Activated CD4-positive, alpha-beta T cell treated with anti-CD3 and anti-CD28 coated beads for 36 hours (primary cell): ENCODE measurements around the gene UQCR11. TPM values are rescaled to one million over a fixed set of nuclear protein-coding genes. Genes with fewer than 3 reads are reported as not detected.

Source experiments
- total RNA-seq, 2 experiments: library from RNA; stranded (reverse); gene quantifications; one replicate each; pipeline ENCODE4 v1.2.3, GENCODE V29; 2021

Gene UQCR11
- total RNA-seq, 2 experiments from 2014 or later = 152 to 226 TPM

Other genes starting within 250 kb of the UQCR11 start
- 100 to 1,000 TPM in 1 of 2 experiments, 10 to 100 TPM in 1; 93.4 to 113 TPM for gene NDUFS7, start 221.6 kb downstream of the UQCR11 start, total RNA-seq
- gene GAMT, start 203.9 kb downstream of the UQCR11 start, total RNA-seq = 10 to 100 TPM; 30.4 to 31.5 TPM
- gene DAZAP1, start 197.9 kb downstream of the UQCR11 start, total RNA-seq = 100 to 1,000 TPM; 248 to 347 TPM
- gene RPS15, start 167.1 kb downstream of the UQCR11 start, total RNA-seq = 1,000 to 10,000 TPM; 1,716 to 1,858 TPM
- under 1 TPM; 0.09 to 0.14 TPM for gene APC2, start 155.3 kb downstream of the UQCR11 start, total RNA-seq
- gene C19orf25, start 126.2 kb downstream of the UQCR11 start, total RNA-seq = 10 to 100 TPM; 19.9 to 26.9 TPM
- 1 to 10 TPM; 1.8 to 3.9 TPM for gene PCSK4, start 115.1 kb downstream of the UQCR11 start, total RNA-seq
- 1 to 10 TPM; 2.1 to 2.7 TPM for gene REEP6, start 114.3 kb downstream of the UQCR11 start, total RNA-seq
- gene ADAMTSL5, start 92.4 kb downstream of the UQCR11 start, total RNA-seq = 1 to 10 TPM; 2.5 to 3.8 TPM
- not detected for gene PLK5, start 81.4 kb downstream of the UQCR11 start, total RNA-seq
- gene MEX3D, start 37.1 kb downstream of the UQCR11 start, total RNA-seq = 1 to 10 TPM; 6.2 to 6.7 TPM
- gene MBD3, start 12.6 kb downstream of the UQCR11 start, total RNA-seq = 10 to 100 TPM; 68.9 to 87.5 TPM
- 100 to 1,000 TPM; 115 to 133 TPM for gene TCF3, start 47.2 kb upstream of the UQCR11 start, total RNA-seq
- gene ONECUT3, start 148.0 kb upstream of the UQCR11 start, total RNA-seq = not detected
- 1 to 10 TPM; 7.9 to 8.4 TPM for gene ATP8B3, start 206.8 kb upstream of the UQCR11 start, total RNA-seq
- 10 to 100 TPM; 39.3 to 49.8 TPM for gene REXO1, start 243.0 kb upstream of the UQCR11 start, total RNA-seq